G401.6 (cell line): ENCODE measurements around the gene ATL1.
"Not testable (repeated sequence)": the region's sequence is repeated elsewhere in the genome, so short reads cannot be mapped to it uniquely, and the experiment has no call there.

Source experiments
- FAIRE-seq: peaks from 2 replicates; lab custom pipeline; 2012; peaks lifted over from hg19 to GRCh38; lab: Jason Lieb, UNC

ATL1 gene

GRCh38 chr14:50534997-50535396, 24.9 kb upstream of the ATL1 start:
- FAIRE-seq, result no peak

- FAIRE-seq, result not testable (repeated sequence)
Measured at GRCh38 chr14:50538034-50538433, 21.9 kb upstream of the ATL1 start.

GRCh38 chr14:50539051-50539450, 20.9 kb upstream of the ATL1 start:
- no peak for FAIRE-seq

GRCh38 chr14:50541159-50541567, 18.8 kb upstream of the ATL1 start:
- FAIRE-seq, result no peak

GRCh38 chr14:50542941-50543418, 17.0 kb upstream of the ATL1 start:
- FAIRE-seq, result peak; percentile 65

GRCh38 chr14:50544911-50545310, 15.0 kb upstream of the ATL1 start:
- no peak for FAIRE-seq

GRCh38 chr14:50545618-50546017, 14.3 kb upstream of the ATL1 start:
- FAIRE-seq, result no peak

- no peak for FAIRE-seq
Measured at GRCh38 chr14:50550294-50550693, 9.7 kb upstream of the ATL1 start.

GRCh38 chr14:50551877-50552276, 8.1 kb upstream of the ATL1 start:
- no peak for FAIRE-seq

- FAIRE-seq, result not testable (repeated sequence)
Measured at GRCh38 chr14:50552796-50553195, 7.1 kb upstream of the ATL1 start.

- FAIRE-seq, result no peak
Measured at GRCh38 chr14:50560931-50561285, 963 bp downstream of the ATL1 start.

- FAIRE-seq, result no peak
Measured at GRCh38 chr14:50562841-50563240, 2.9 kb downstream of the ATL1 start.

- no peak for FAIRE-seq
Measured at GRCh38 chr14:50569714-50570274, 9.8 kb downstream of the ATL1 start.

- FAIRE-seq, result no peak
Measured at GRCh38 chr14:50573862-50574261, 13.9 kb downstream of the ATL1 start.

- no peak for FAIRE-seq
Measured at GRCh38 chr14:50575769-50576168, 15.8 kb downstream of the ATL1 start.

GRCh38 chr14:50577982-50578381, 18.0 kb downstream of the ATL1 start:
- no peak for FAIRE-seq

GRCh38 chr14:50578433-50578832, 18.5 kb downstream of the ATL1 start:
- FAIRE-seq, result no peak

GRCh38 chr14:50590464-50590863, 30.5 kb downstream of the ATL1 start:
- no peak for FAIRE-seq

GRCh38 chr14:50594577-50595316, 34.8 kb downstream of the ATL1 start:
- FAIRE-seq, result no peak

GRCh38 chr14:50598765-50599164, 38.8 kb downstream of the ATL1 start:
- no peak for FAIRE-seq

- peak; percentile 97 for FAIRE-seq
Measured at GRCh38 chr14:50599700-50600444, 39.9 kb downstream of the ATL1 start.

- FAIRE-seq, result peak; percentile 91
Measured at GRCh38 chr14:50600849-50601248, 40.9 kb downstream of the ATL1 start.

- FAIRE-seq, result no peak
Measured at GRCh38 chr14:50601394-50601793, 41.4 kb downstream of the ATL1 start.
